ENCODE measurements around the gene CMTM4.
"Not testable (repeated sequence)": the region's sequence is repeated elsewhere in the genome, so short reads cannot be mapped to it uniquely, and the experiment has no call there.

Gene CMTM4

DNA sequence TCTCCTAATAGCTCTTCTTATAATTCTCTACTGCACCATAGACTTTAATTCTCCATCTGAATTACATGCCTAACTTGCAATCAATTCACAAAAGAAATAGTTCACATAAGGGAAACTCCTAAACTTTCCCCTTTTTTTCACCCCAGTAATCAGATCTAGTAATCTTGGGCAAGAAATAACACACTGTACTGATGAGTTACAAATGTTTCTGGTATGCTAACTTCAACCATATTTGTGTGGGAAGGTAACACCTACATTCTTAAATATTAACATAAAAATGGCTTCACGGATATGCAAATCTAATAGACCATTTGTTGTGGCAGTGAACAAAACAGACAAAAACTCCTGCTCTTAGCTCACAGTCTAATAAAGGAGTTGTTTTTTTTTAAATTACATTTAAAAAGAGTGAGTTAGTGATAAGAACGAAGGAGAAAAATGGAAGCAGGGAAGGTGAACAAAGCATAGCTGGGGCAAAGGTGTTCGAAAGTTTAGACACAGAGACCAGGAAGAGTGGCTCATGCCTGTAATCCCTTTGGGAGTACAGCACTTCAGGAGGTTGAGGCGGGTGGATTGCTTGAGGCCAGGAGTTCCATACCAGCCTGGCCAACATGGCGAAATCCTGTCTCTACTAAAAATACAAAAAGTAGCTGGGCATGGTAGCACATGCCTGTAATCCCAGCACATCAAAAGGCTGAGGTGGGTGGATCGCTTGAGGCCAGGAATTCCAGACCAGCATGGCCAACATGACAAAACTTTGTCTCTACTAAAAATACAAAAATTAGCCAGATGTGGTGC lies 57.3 kb downstream of the CMTM4 start:
- no peak for FAIRE-seq

DNA sequence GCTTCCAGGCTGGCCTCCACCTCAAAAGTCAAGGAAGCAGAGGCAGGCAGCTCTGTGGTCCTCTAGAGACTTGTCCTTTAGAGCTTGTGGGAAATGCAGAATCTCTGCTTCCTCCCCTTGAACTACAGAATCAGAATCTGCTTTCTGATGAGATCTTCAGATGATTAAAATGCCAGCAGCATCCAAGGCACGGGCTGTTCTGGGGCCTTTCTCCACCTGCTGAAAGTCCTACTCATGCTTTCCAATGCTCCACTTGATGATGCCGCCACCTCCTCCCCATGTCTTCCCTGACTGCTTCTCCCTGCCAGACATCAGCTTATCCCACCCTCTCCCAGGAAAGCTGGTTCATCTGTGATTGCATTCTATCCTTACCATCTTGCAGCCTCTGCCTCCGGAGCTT lies 58.7 kb downstream of the CMTM4 start:
- no peak for FAIRE-seq

GRCh38 chr16:66636199-66636598 lies 60.3 kb downstream of the CMTM4 start:
- no peak for FAIRE-seq

DNA sequence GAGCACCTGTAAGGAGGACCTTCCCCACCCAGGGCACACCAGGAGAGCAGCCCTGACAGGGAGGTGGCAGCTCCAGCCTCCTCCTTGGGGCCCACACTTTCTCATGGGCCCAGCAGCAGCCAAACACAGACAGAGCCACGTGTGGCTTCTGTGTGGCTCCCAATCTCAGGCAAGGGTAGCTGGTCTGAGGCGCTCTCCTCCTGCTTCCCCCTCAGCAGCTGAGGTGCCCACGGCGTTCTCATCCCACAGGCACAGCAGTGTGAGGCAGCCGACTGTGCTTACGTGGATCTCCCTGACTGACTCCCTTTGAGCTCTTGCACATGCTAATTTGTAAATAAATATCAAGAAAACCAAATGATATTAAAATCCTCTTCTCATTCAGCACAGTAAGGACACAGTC lies 61.1 kb downstream of the CMTM4 start:
- no peak for FAIRE-seq

- no peak for FAIRE-seq
Measured at GRCh38 chr16:66634527-66635196, 61.9 kb downstream of the CMTM4 start.

- not testable (repeated sequence) for FAIRE-seq
Measured at GRCh38 chr16:66631558-66631957, 65.0 kb downstream of the CMTM4 start.

DNA sequence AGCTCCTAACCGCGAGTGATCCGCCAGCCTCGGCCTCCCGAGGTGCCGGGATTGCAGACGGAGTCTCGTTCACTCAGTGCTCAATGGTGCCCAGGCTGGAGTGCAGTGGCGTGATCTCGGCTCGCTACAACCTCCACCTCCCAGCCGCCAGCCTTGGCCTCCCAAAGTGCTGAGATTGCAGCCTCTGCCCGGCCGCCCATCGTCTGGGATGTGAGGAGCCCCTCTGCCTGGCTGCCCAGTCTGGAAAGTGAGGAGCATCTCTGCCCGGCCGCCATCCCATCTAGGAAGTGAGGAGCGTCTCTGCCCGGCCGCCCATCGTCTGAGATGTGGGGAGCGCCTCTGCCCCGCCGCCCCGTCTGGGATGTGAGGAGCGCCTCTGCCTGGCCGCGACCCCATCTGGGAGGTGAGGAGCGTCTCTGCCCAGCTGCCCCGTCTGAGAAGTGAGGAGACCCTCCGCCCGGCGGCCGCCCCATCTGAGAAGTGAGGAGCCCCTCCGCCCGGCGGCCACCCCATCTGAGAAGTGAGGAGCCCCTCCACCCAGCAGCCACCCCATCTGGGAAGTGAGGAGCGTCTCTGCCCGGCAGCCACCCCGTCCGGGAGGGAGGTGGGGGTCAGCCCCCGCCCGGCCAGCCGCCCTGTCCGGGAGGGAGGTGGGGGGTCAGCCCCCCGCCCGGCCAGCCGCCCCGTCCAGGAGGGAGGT lies 65.8 kb downstream of the CMTM4 start:
- FAIRE-seq: not testable (repeated sequence)

- FAIRE-seq: no peak
Measured at GRCh38 chr16:66629856-66630255, 66.7 kb downstream of the CMTM4 start.

GRCh38 chr16:66627611-66628378 lies 68.7 kb downstream of the CMTM4 start:
- FAIRE-seq: not testable (repeated sequence)

DNA sequence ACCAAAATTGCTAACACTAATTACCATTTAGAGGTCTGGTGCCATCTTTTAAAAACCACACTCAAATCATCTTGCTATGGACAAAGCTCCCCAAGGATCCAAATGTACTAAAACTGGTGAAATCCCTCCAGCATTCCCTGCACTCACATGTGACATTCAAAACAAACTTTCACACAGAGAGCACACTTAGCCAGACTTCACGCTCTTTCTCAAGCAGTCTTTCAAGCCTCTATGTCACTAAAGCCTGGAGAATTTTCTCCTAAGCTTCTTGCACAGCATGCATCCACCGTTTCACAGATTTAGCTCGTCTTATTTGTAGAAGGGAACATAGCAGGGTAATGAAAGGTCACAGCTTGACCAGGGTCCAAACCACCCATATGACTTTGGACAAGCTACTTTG lies 72.8 kb downstream of the CMTM4 start:
- FAIRE-seq: no peak

DNA sequence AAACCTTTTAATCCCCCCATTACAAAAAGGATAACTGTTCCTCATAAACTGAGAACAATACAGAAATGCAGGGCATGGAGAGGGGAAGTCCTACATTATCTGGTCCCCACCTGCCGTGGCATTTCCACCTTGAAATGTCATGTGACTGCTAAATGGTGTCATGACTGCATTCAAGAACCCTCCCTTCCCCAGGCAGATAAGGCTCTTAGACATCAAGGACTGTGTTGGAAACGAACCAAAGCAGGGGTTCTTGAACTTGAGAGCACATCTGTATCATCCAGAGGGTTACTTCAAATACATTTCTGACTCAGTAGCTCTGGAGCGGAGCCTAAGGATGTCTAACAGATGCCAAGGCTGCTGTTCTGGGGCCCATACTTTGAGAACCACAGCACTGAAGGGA lies 73.7 kb downstream of the CMTM4 start:
- FAIRE-seq: no peak

GRCh38 chr16:66621973-66622372 lies 74.6 kb downstream of the CMTM4 start:
- no peak for FAIRE-seq

DNA sequence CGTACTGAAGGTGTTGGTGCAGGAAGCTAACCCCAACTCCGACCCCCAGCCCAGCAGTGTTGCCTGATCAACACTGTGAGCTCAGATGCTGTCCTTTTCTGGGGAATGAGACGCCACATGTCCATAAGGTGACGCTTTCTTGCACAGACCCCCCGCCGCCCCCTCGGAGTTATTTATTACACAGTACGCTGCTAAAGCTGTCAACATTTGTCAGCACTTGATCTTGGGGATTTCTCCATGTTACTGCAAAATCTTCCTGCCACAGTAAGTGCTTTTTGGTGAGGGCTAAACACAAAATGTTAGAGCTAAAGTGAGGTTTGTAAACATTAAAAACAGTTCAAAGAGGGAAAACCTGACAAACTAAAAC lies 76.1 kb downstream of the CMTM4 start:
- FAIRE-seq: no peak

GRCh38 chr16:66619534-66620428 lies 76.8 kb downstream of the CMTM4 start:
- no peak for FAIRE-seq

DNA sequence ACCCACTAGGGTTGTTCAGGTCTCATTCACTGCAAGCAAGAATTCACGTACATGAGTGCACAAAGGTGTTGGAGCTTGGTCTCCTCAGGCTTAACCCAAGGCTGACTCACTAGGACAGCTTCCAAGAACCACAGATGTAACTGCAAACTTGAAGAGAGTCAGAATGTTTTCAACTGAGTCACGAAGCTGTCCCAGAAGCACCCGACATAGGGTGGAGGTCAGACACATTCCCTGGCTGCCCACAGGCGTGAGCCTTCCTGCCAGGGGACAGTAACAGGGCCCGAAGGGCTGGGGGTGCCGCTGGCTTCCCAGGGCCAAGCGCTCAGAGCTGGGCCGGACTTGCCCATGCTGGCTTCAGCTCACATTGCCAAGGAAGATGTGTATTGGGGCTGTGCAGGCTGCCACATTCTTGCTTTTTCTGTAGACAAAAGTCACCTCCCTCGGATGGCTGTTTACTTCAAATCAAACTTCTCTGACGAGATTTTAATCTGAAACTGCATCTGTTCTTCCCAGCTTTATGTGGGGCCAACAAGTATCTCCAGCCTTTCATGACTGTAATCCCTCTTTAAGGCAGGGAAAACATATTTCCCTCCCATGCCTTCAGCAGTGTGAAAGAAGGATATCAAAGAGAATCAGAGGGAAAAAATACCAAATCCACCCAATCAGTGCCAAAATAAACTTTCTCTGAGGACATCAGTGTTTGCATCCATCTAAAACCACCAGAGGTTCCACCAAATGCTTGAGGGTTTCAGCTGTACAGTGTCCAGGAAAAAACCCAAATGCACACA lies 77.8 kb downstream of the CMTM4 start:
- FAIRE-seq: no peak

- no peak for FAIRE-seq
Measured at GRCh38 chr16:66617728-66618127, 78.8 kb downstream of the CMTM4 start.

- FAIRE-seq: no peak
Measured at GRCh38 chr16:66617010-66617434, 79.5 kb downstream of the CMTM4 start.

DNA sequence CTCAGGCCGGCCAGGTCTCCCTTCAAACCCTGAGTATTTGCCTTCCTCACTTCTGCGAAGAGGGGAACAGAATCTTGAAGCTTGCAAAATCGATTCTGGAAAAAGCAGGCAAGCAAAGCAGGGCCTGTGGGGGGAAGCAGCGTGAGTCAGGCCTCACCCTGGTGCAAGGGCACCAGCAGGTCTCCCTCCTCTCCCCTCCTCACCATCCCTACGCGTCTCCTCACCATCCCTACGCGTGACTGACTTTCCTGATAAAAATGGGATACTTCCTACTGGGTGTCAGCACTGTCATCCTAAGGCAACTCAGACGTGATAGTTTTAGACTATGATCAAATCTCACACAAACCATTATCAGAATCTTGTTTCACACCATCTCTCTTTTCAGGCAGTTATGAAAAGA lies 80.0 kb downstream of the CMTM4 start:
- no peak for FAIRE-seq

- no peak for FAIRE-seq
Measured at GRCh38 chr16:66616169-66616568, 80.4 kb downstream of the CMTM4 start.

GRCh38 chr16:66614161-66614802 lies 82.3 kb downstream of the CMTM4 start:
- no peak for FAIRE-seq

GRCh38 chr16:66612422-66612821 lies 84.1 kb downstream of the CMTM4 start:
- no peak for FAIRE-seq

Measured in endometrium (tissue), 2 donors.